NCI-H2081 (cell line): ENCODE measurements around the gene GIMD1.
A peak's percentile ranks its signal among the peaks of the same experiment; 100 is the strongest.
"Not testable (repeated sequence)": the region's sequence is repeated elsewhere in the genome, so short reads cannot be mapped to it uniquely, and the experiment has no call there.

Source experiments
- DNase-seq, 2 experiments: peaks; one replicate each; lab custom pipeline; 2025; lab: John Stamatoyannopoulos, UW

Gene GIMD1

DNA sequence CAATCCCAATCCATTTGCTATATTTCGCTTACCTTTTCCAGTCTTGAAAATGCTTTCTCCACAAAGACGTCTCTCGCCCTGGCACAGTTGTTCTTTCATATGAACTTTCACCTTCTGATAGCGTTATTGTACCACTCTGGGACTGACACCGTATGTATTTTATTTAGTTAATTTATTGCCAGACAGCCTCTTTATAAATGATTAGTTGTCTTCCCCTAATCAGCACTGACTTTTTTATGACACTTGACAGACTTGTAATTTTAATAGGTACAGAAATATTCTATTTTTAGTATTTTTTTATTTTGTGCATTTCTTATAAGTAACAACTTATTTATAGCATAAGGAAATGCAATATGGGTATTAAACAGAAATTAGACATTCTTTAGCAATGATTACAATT lies at the start of gene GIMD1:
TSS of gene GIMD1 (minus strand) at position 101 of the 400 bp plus-strand sequence. CDS start 1,343 bp downstream, outside the sequence.
- DNase-seq = no peak

- no peak for DNase-seq
These were observed 45.8 kb upstream of the GIMD1 start for GRCh38 chr4:106414366-106414765.

DNA sequence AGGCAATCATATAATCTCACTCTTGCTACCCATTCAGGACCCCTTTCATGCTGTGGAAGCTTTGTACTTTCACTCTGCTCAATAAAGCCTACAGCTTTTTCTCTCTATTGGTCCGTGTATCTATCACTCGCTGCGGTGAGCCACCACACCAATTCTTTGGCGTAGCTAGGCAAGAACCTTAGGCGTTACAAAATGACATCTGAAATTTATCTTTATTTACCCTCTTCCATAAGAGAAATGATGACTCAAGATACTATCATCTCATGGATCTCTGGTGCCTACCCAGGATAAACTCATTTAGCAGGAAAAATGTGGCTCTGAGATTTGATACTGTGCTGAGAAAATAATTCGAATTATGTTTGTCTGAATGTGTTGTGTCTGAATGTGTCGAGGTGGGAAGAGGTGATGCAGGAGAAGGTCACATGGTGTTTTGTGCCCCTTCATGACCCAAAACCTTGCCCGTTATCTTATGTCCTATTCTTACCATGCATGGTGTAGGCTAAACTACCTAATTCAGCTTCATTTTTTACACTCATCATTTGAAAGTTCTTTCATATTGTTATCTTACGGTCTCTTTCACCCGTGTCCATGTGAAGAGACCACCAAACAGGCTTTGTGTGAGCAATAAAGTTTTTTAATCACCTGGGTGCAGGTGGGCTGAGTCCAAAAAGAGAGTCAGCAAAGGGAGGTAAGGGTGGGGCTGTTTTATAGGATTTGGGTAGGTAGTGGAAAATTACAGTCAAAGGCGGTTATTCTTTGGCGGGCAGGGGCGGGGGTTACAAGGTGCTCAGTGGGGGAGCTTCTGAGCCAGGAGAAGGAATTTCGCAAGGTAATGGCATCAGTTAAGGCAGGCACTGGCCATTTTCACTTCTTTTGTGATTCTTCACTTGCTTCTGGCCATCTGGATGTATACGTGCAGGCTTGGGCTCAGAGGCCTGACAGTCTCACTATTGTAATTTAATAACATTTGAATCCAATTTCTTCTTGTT lies 41.6 kb upstream of the GIMD1 start:
- DNase-seq = no peak

GRCh38 chr4:106408004-106408403 lies 39.4 kb upstream of the GIMD1 start:
- not testable (repeated sequence) for DNase-seq

DNA sequence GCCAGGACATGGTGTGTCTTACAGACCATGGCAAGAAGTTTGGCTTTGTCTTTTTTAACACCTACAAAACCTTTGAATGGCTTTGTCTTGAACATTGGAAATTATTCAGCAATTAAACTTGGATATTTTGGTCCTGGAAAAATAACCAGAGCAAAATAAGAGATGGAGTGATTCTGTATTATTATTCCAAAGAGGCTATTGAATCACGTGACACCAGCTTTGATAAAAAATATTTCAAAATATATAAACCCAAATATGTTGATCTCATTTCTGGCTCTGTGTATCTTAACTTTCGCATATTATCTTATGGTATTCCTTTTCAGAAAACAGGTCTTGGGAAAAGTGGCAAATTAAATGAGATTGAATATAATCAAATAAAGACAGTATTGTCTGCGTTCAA lies 32.6 kb upstream of the GIMD1 start:
- no peak for DNase-seq

DNA sequence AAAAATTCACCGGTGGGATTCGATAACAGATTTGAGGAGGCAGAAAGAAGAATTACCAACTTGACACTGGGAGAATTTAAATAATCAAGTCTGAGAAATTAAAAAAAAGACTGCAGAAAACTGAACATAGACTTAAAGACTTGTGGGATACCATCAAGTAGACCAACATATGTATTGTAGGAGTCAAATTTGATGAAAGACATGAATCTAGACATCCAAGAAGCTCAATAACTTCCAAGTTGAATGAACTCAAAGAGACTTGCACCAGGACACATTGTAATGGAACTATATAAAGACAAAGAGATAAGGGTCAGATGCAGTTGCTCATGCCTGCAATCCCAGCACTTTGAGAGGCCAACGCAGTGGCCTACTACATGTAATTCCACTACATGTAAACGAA lies 30.3 kb upstream of the GIMD1 start:
- not testable (repeated sequence) for DNase-seq

- no peak for DNase-seq
These were observed 27.0 kb upstream of the GIMD1 start for GRCh38 chr4:106395582-106395981.

DNA sequence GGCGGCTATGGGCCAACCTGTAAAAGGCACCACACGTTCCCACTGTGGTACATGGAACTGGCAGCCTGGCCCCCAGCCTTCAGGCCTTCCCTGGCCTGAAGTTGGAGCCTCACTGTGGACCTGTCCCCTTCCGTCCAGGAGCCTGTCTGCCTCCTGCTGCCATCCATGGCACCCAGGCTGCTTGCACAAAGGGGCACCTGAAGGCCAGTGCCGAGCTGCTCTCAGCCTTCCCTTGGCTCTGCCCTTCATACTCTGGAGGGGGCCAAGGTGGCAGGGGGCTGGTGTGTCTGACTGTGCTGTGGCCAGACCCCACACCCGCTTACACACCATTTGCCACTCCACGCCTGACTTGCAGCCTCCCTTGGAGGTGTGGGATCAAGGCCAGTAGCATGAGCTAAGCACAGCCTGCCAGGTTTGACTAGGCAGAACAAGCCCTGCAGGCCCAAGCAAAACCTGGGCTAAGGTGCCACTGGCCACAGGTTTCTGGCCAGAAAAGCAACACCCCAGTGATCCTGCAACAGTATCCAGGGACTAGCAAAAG lies 17.3 kb upstream of the GIMD1 start:
- DNase-seq = no peak

GRCh38 chr4:106384878-106385277 lies 16.3 kb upstream of the GIMD1 start:
- DNase-seq = no peak

GRCh38 chr4:106380179-106380578 lies 11.6 kb upstream of the GIMD1 start:
- no peak for DNase-seq

- DNase-seq = no peak
These were observed 4.4 kb upstream of the GIMD1 start for GRCh38 chr4:106373026-106373425.

DNA sequence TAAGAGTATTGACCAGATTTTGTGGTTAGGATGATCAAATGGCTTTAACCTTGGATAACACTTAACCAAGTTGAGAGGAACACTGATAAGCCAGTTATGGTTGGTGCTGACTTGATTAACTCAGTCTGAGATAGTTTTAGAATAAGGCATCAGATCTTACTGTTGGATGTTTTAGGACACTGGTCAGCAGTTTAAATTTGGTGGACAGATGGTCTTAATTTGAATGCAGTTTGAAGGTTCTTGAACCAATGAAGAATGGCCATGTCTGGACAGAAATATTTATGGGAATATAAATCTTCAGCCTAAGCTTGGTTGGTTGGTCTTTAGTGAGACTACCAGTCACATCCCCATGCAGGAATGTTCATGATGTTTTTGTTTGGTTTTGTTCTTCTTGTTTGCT lies 2.6 kb upstream of the GIMD1 start:
- DNase-seq = no peak

DNA sequence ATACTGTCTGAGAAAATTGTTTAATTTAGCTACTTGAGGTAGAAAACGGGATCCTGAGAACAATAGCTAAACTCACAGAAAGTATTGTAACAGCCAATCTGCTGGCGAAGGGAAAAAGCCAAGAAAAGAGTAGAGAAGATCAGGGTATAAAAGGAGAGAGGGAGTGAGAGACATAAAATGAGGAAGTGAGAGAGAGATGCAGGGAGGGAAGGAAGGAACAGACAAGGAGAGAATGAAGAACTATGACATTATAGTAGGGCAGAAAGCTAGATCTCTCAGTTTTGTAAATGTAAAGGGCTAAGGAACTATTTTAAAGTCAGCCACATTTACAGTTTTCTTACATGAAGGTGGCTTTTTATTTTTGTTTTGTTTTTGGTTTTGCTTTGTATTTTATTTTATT lies 1.6 kb upstream of the GIMD1 start:
- no peak for DNase-seq

GRCh38 chr4:106369456-106370060 lies 980 bp upstream of the GIMD1 start:
- peak; percentile 10 to 25 for DNase-seq

GRCh38 chr4:106367072-106367471 lies 1.5 kb downstream of the GIMD1 start:
- DNase-seq = no peak

GRCh38 chr4:106366026-106366425 lies 2.6 kb downstream of the GIMD1 start:
- no peak for DNase-seq

- DNase-seq = no peak
These were observed 3.0 kb downstream of the GIMD1 start for GRCh38 chr4:106365613-106366012.

GRCh38 chr4:106364282-106364681 lies 4.3 kb downstream of the GIMD1 start:
- no peak for DNase-seq

DNA sequence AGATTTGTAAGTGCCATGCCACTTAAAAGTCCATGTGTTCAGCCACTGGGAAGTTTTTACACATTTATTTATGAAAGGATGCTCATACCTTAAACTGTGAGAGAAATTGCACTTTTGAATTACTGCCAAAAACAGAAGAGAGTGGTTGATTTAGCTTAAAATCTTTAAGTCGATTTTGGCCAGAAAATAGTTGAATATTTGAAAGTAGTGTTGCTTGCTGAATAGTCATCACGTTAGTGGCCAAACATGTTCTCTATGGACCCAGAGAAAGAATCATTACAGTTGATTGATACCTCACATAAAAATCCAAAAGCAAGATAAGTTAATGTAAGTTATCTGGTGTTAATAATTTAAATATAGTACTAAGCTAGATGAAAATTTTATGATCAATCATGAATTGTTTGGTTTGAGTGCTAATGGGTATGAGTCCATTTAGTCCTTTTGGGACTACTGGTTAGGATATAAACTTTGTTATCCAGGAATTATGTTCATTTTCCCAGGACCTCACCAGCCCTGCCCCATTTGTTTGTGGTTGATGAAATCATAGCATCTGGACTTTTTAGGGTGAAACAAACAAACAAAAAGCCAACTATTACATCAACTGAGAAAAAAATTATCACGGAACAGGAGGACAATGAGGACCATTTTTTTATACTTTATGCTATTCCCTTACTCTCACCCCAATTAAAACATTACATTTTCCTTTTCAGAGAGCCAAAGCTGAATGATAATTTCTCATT lies 6.3 kb downstream of the GIMD1 start:
- DNase-seq = no peak

- DNase-seq = no peak
These were observed 9.7 kb downstream of the GIMD1 start for GRCh38 chr4:106358899-106359298.

- no peak for DNase-seq
These were observed 13.4 kb downstream of the GIMD1 start for GRCh38 chr4:106355193-106355592.

- no peak for DNase-seq
These were observed 14.8 kb downstream of the GIMD1 start for GRCh38 chr4:106353786-106354185.
